T-helper 2 cell treated with Interferon-gamma antibody and Interleukin-4, amounts not matched to agents 5 μg/mL and 100 μg/mL, for 36 hours (primary cell): Measurements from ENCODE around the gene MTLN.

Experiments used
- DNase-seq: peaks from one replicate; pipeline ENCODE4 v3.0.0; 2021; ENCODE audit warnings: low spot score
- H3K27ac Mint-ChIP-seq: one replicate; pipeline ENCODE4 v1.8.0; 2021; ENCODE audit warnings: mild to moderate bottlenecking, mixed read lengths
- H3K27me3 Mint-ChIP-seq: one replicate; pipeline ENCODE4 v1.8.0; 2021; ENCODE audit warnings: low read depth, mixed read lengths
- H3K36me3 Mint-ChIP-seq: one replicate; pipeline ENCODE4 v1.8.0; 2021; ENCODE audit warnings: low read depth, mixed read lengths
- H3K4me1 Mint-ChIP-seq: one replicate; pipeline ENCODE4 v1.8.0; 2021; ENCODE audit warnings: low read depth, mixed read lengths
- H3K4me3 Mint-ChIP-seq: one replicate; pipeline ENCODE4 v1.8.0; 2022; ENCODE audit warnings: mild to moderate bottlenecking, moderate library complexity, mixed read lengths
- H3K9me3 Mint-ChIP-seq: one replicate; pipeline ENCODE4 v1.8.0; 2021; ENCODE audit warnings: mixed read lengths

The MTLN gene

GRCh38 chr2:110170102-110170501 is 42.2 kb downstream of the MTLN start:
- no peak overlapping the region for H3K27ac Mint-ChIP-seq
- no peak for DNase-seq

GRCh38 chr2:110167326-110168000 is 44.9 kb downstream of the MTLN start:
- Mint-ChIP-seq H3K27me3 (peaks cover 25% of the 10 kb centered on the region), H3K9me3 (no peaks in the 10 kb centered on the region), H3K4me1 (peaks cover 2% of the 10 kb centered on the region), H3K27ac (no peak overlapping the region), H3K4me3 (no peak overlapping the region), H3K36me3 (no peaks in the 10 kb centered on the region)
- DNase-seq = no peak

More at GRCh38 chr2:110170102-110170501, 42.2 kb downstream of the MTLN start:
- H3K27me3 Mint-ChIP-seq = peaks cover 20% of the 10 kb centered on the region
- peaks cover 2% of the 10 kb centered on the region for H3K4me1 Mint-ChIP-seq
- H3K4me3 Mint-ChIP-seq = no peak overlapping the region
- H3K36me3 Mint-ChIP-seq = no peaks in the 10 kb centered on the region
- no peaks in the 10 kb centered on the region for H3K9me3 Mint-ChIP-seq

DNA sequence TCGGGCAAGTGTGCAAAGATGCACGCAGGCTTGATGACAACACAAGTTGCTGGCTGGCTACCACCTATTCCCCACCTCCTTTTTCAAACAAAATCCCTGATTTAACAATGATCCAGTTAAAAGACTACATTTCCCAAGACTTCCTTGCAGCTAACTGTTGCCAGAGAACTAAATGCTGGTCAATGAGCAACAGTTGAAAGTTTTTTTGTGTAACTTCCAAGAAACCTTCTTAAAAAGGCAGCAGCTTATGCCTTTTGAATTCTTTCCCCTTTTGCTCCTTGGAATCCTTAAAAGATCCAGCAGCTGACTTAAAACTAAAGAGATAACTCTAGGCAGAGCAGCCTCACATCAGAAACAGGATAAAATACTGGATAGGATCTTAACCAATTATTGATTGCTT is 46.1 kb downstream of the MTLN start:
- Mint-ChIP-seq H3K9me3 (no peaks in the 10 kb centered on the region), H3K27ac (no peak overlapping the region)

More for the DNA sequence above, 46.1 kb downstream of the MTLN start:
- Mint-ChIP-seq H3K27me3 (peaks cover 21% of the 10 kb centered on the region), H3K4me3 (no peak overlapping the region), H3K36me3 (no peaks in the 10 kb centered on the region), H3K4me1 (peaks cover 2% of the 10 kb centered on the region)
- DNase-seq = no peak
